Left lung (tissue), 10 donors: Measurements from ENCODE around the gene COX10. TPM values are rescaled to one million over a fixed set of nuclear protein-coding genes. Genes with fewer than 3 reads are reported as not detected.
A peak's percentile ranks its signal among the peaks of the same experiment; 100 is the strongest.

ENCODE experiments used
- ATAC-seq: fragments of 200-7000 bp; cut with Tn5 transposase; one replicate; pipeline ENCODE4 v1.9.1; 2020; ENCODE audit warnings: moderate library complexity
- DNase-seq, 4 donors: peaks; one replicate each; pipeline ENCODE4 v3.0.0-alpha.2; 2013 to 2020
- H3K27ac ChIP-seq, 2 donors: fragments of 200-600 bp; sonication (generic) in 1 of 2; one replicate each; pipeline versions ENCODE4 v1.5.0 to v1.8.0; 2020 to 2021
- H3K27me3 ChIP-seq, 2 donors: fragments of 200-600 bp; sonication (generic) in 1 of 2; one replicate each; pipeline versions ENCODE4 v1.5.0 to v1.8.0; 2020 to 2021
- H3K36me3 ChIP-seq, 2 donors: fragments of 200-600 bp; sonication (generic) in 1 of 2; one replicate each; pipeline versions ENCODE4 v1.5.0 to v1.8.0; 2020 to 2021
- H3K4me1 ChIP-seq, 2 donors: fragments of 200-600 bp; one replicate each; pipeline ENCODE4 v1.8.0; 2021
- H3K4me3 ChIP-seq, 2 donors: fragments of 200-600 bp; sonication (generic) in 1 of 2; one replicate each; pipeline versions ENCODE4 v1.5.0 to v1.8.0; 2020 to 2021; ENCODE audit warnings: mild to moderate bottlenecking in 1 of 2
- H3K9me3 ChIP-seq, 2 donors: fragments of 200-600 bp; sonication (generic) in 1 of 2; one replicate each; pipeline versions ENCODE4 v1.5.0 to v1.8.0; 2020 to 2021
- intact Hi-C, 2 donors: fragments of 100-400 bp; cut with DNase I; formaldehyde crosslinking; loops; one replicate each; pipeline versions ENCODE4 v1.11.2 to v1.14.2; 2022
- polyA plus RNA-seq, 6 donors: library from polyadenylated mRNA; unstranded; fragments of 120-200 nt; gene quantifications; one replicate each; pipeline ENCODE4 v1.2.1, GENCODE V29; 2013; ENCODE audit not compliant: insufficient read length in 6 of 6
- total RNA-seq, 2 donors: library from RNA; stranded (reverse); fragmentation: NEBNext Ultra II Directional; extraction: Animal tissue kit (Norgen Biotek cat#: 25700); gene quantifications; one replicate each; pipeline ENCODE4 v1.2.1, GENCODE V29; 2021
- TF ChIP-seq, protein P1 (sequence below), 2 donors: fragments of 200-600 bp; sonication (generic) in 1 of 2; IDR thresholded peaks; one replicate each; pipeline versions ENCODE4 v1.5.0 to v1.8.0; 2021; ENCODE audit warnings: antibody characterized with exemption in 2 of 2
- donor health status: DM: no; HTN: yes; CAD: no.
- donor health status: DM: no; HTN: no; CAD: no.

COX10 gene
- total and polyA plus RNA-seq, 8 donors = 11.8 to 15.7 (median 12.4) TPM

DNA sequence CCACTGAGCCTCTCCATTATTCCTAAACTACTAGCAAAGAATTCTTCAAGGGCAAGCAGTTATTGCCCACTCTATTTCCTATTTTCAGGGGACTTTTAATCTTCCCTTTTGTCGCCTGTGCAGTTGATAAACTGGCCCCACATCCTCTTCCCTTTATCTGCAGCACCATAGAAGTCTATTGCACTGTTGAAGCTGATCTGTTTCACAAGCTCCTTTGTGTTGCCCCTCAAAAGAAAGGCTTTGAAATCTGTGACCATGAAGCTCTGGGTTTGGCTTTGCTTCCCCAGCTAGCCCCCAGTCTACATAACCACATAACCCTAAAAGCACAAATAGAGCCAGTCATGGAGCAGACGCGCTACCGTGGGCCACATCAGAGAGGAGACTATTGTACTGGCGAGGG is 130.3 kb downstream of the COX10 start:
- H3K27ac ChIP-seq = no peak overlapping the region
- intact Hi-C loops = no loop called here
- TF ChIP-seq, protein P1, sequence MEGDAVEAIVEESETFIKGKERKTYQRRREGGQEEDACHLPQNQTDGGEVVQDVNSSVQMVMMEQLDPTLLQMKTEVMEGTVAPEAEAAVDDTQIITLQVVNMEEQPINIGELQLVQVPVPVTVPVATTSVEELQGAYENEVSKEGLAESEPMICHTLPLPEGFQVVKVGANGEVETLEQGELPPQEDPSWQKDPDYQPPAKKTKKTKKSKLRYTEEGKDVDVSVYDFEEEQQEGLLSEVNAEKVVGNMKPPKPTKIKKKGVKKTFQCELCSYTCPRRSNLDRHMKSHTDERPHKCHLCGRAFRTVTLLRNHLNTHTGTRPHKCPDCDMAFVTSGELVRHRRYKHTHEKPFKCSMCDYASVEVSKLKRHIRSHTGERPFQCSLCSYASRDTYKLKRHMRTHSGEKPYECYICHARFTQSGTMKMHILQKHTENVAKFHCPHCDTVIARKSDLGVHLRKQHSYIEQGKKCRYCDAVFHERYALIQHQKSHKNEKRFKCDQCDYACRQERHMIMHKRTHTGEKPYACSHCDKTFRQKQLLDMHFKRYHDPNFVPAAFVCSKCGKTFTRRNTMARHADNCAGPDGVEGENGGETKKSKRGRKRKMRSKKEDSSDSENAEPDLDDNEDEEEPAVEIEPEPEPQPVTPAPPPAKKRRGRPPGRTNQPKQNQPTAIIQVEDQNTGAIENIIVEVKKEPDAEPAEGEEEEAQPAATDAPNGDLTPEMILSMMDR (IDR thresholded peaks at IDR 0.05) = no peak
- no peak overlapping the region for H3K4me3 ChIP-seq
- ATAC-seq = no peak
- DNase-seq = no peak
- H3K27me3 ChIP-seq = no peaks in the 10 kb centered on the region
- H3K9me3 ChIP-seq = no peaks in the 10 kb centered on the region
- no peaks in the 10 kb centered on the region for H3K36me3 ChIP-seq
- H3K4me1 ChIP-seq = peaks cover 19 to 40% of the 10 kb centered on the region in 2 donors

DNA sequence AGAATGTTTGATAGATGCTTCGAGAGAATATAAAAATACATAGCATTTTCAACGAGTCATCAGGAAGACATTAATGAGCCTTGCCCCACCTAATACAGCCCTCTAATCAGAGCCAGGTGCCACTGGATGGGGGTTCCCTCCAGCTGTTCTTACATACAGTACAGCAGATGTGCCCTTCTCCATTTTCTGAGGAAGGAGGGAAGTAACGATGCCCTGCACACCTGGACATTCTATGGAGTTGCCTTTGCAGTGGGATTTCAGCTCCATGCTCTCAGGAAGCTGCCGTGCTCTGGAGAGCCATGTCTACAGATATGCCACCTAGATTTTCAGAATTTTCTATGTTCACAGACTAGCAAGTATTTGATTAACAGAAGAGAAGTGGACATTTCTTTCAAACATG is 131.1 kb downstream of the COX10 start:
- Histone ChIP-seq H3K36me3 (no peaks in the 10 kb centered on the region), H3K4me3 (no peak overlapping the region), H3K9me3 (no peaks in the 10 kb centered on the region), H3K27ac (no peak overlapping the region), H3K4me1 (peaks cover 19 to 44% of the 10 kb centered on the region in 2 donors), H3K27me3 (no peaks in the 10 kb centered on the region)
- no peak for ATAC-seq
- TF ChIP-seq, protein P1 (IDR thresholded peaks at IDR 0.05) = no peak
- intact Hi-C loops = no loop called here
- DNase-seq = no peak

GRCh38 chr17:14201021-14201987 is 132.0 kb downstream of the COX10 start:
- H3K36me3 ChIP-seq = peaks cover 0 to 1% of the 10 kb centered on the region in 2 donors
- H3K4me3 ChIP-seq = no peak overlapping the region
- TF ChIP-seq, protein P1 (IDR thresholded peaks at IDR 0.05) = no peak
- intact Hi-C loops = no loop called here
- DNase-seq (peak in 3 of 4 donors; percentile 30 to 47 (median 40)), ATAC-seq (peak; percentile 9)
- peak overlapping the region; percentile 46 to 55 for H3K27ac ChIP-seq
- H3K9me3 ChIP-seq = no peaks in the 10 kb centered on the region
- no peaks in the 10 kb centered on the region for H3K27me3 ChIP-seq
- peaks cover 19 to 44% of the 10 kb centered on the region in 2 donors for H3K4me1 ChIP-seq

- ATAC-seq (no peak), DNase-seq (no peak)
- Histone ChIP-seq H3K36me3 (peaks cover 0 to 8% of the 10 kb centered on the region in 2 donors), H3K4me1 (peaks cover 19 to 43% of the 10 kb centered on the region in 2 donors), H3K27ac (peak overlapping the region; percentile 46 to 55), H3K27me3 (no peaks in the 10 kb centered on the region), H3K9me3 (no peaks in the 10 kb centered on the region), H3K4me3 (no peak overlapping the region)
- TF ChIP-seq, protein P1 (IDR thresholded peaks at IDR 0.05) = no peak
- intact Hi-C loops = no loop called here
These were observed 132.7 kb downstream of the COX10 start for GRCh38 chr17:14201988-14202380.

DNA sequence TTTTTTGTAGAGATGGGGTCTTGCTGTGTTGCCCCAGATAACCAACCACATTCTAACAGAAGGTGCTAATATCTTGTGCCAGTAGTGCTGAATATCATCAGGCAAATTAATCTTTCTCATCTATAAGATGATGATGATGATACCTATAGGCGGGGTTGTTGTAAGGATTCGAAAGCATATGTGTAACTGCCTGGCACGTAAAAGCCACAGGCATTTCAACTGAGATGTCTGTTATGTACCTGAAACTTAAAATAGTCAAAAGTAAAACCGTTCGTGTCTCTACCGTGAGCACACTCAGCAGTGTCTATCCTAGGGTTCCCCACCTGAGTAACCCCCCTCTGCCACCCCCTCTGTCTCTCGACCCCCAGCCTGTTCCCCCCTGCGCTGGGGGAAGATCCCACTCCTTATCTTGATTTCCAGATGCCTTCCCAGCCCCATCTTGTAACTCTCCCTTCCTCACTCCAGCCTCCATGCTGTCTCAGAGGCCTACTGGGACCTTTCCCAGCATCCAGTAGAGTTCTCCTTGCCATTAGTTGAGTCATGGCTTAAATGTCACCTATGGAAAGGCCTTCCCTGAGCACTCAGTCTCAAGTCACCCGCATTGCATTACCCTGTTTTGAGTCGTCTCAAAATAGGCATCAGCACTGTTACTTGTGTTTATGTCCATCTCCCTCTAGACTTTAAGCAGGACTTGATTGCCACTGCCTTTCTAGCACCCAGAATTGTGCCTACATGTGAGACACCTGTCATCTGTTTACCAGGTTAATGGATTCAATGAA is 133.3 kb downstream of the COX10 start:
- ATAC-seq = no peak
- TF ChIP-seq, protein P1 (IDR thresholded peaks at IDR 0.05) = no peak
- Histone ChIP-seq H3K4me3 (no peak overlapping the region), H3K36me3 (peaks cover 0 to 12% of the 10 kb centered on the region in 2 donors), H3K9me3 (no peaks in the 10 kb centered on the region), H3K27ac (no peak overlapping the region), H3K27me3 (no peaks in the 10 kb centered on the region), H3K4me1 (peaks cover 14 to 37% of the 10 kb centered on the region in 2 donors)
- intact Hi-C loops = no loop called here
- no peak for DNase-seq
